HepG2 (cell line): ENCODE measurements around the gene EWSR1. TPM values are rescaled to one million over a fixed set of nuclear protein-coding genes. Genes with fewer than 3 reads are reported as not detected.

Experiments
- ATAC-seq: fragments of 200-7000 bp; cut with Tn5 transposase; 3 replicates; pipeline ENCODE4 v1.9.1; 2020; ENCODE audit warnings: mild to moderate bottlenecking, moderate library complexity
- BruUV-seq: library from RNA; stranded (reverse); fragments of 400-500 nt; replicated peaks from 2 replicates; lab custom pipeline; 2021; lab: Mats Ljungman, UMichigan
- CTCF ChIA-PET: fragments of 300-600 bp; formaldehyde crosslinking; extraction: SDS; loops from one replicate; lab custom pipeline; 2021; ENCODE audit warnings: low total read pairs, inconsistent platforms, low intra/inter-chr PET ratio; lab: Yijun Ruan, JAX
- POLR2A ChIA-PET: fragments of 350-600 bp; sonication (Branson Sonifier 250); formaldehyde crosslinking; loops from one replicate; lab custom pipeline; 2020; ENCODE audit warnings: antibody characterized with exemption, inconsistent platforms; lab: Yijun Ruan, JAX
- DNase-seq: peaks from one replicate; pipeline ENCODE4 v3.0.0-alpha.2; 2015; ENCODE audit warnings: low spot score
- FAIRE-seq: peaks from 3 replicates; lab custom pipeline; 2011; peaks lifted over from hg19 to GRCh38; lab: Jason Lieb, UNC
- H2AFZ ChIP-seq: one replicate; pipeline ENCODE4 v1.6.1; 2011; ENCODE audit warnings: low read length, inconsistent platforms
- H3K27ac ChIP-seq: fragments of 300-600 bp; 3 replicates; pipeline ENCODE4 v1.8.0; 2011; ENCODE audit warnings: mixed run types, mild to moderate bottlenecking, mixed read lengths, low read length, inconsistent platforms; ENCODE audit not compliant: insufficient read depth; ENCODE audit errors: extremely low read length
- H3K27me3 ChIP-seq, 2 experiments: fragments of 200-600 bp in 1 of 2; 2 replicates in 1 of 2; 3 replicates in 1 of 2; pipeline versions ENCODE4 v1.6.0 to v1.8.0; 2011; ENCODE audit warnings: low read length in 2 of 2, mild to moderate bottlenecking in 2 of 2, moderate library complexity in 2 of 2, inconsistent platforms in 1 of 2; ENCODE audit not compliant: insufficient read depth in 2 of 2, control insufficient read depth in 1 of 2
- H3K36me3 ChIP-seq, 2 experiments: fragments of 200-600 bp in 1 of 2; replicated peaks in 1 of 2; 2 replicates in 1 of 2; 3 replicates in 1 of 2; pipeline versions ENCODE4 v1.5.1 to v1.8.0; 2011; ENCODE audit warnings: low read length in 2 of 2, inconsistent platforms in 1 of 2; ENCODE audit not compliant: insufficient read depth in 2 of 2, control insufficient read depth in 1 of 2
- H3K4me1 ChIP-seq: 2 replicates; pipeline ENCODE4 v1.5.1; 2012; ENCODE audit warnings: low read length, inconsistent platforms; ENCODE audit not compliant: insufficient read depth
- H3K4me2 ChIP-seq: 2 replicates; pipeline ENCODE4 v1.6.0; 2011; ENCODE audit warnings: low read depth, low read length, inconsistent platforms
- H3K4me3 ChIP-seq, 3 experiments: fragments of 200-600 bp in 1 of 3; sonication (generic), shearing (Covaris generic) in 1 of 3; replicated peaks in 1 of 3; 2 replicates each; pipeline ENCODE4 v1.5.1; 2011 to 2016; ENCODE audit warnings: low read length in 3 of 3, inconsistent platforms in 2 of 3, low read depth in 2 of 3, mild to moderate bottlenecking in 2 of 3, control low read depth in 1 of 3, mixed read lengths in 1 of 3; ENCODE audit not compliant: insufficient read depth in 1 of 3
- H3K79me2 ChIP-seq: one replicate; pipeline ENCODE4 v1.6.1; 2011; ENCODE audit warnings: low read length, inconsistent platforms; ENCODE audit not compliant: insufficient read depth
- H3K9ac ChIP-seq: 2 replicates; pipeline ENCODE4 v1.6.0; 2011; ENCODE audit warnings: mild to moderate bottlenecking, low read depth, low read length, inconsistent platforms; ENCODE audit not compliant: insufficient read depth
- H3K9me3 ChIP-seq: 2 replicates; pipeline ENCODE4 v1.5.1; 2012; ENCODE audit warnings: mild to moderate bottlenecking, low read length
- H4K20me1 ChIP-seq: 2 replicates; pipeline ENCODE4 v1.6.0; 2011; ENCODE audit warnings: inconsistent platforms, mild to moderate bottlenecking, low read length, moderate library complexity; ENCODE audit not compliant: insufficient read depth
- ADNP ChIP-seq: sonication (generic); formaldehyde crosslinking; IDR thresholded peaks from 2 replicates; pipeline ENCODE4 v1.4.0; 2020; ENCODE audit warnings: missing genetic modification reagents
- GABPB1 ChIP-seq: IDR thresholded peaks from 2 replicates; pipeline ENCODE4 v1.6.1; 2016; ENCODE audit warnings: mild to moderate bottlenecking, missing genetic modification reagents, moderate library complexity, missing compliant biosample characterization
- KAT7 ChIP-seq: IDR thresholded peaks from 2 replicates; pipeline ENCODE4 v1.6.1; 2018; ENCODE audit warnings: borderline replicate concordance, missing compliant biosample characterization
- MAZ ChIP-seq, 2 experiments: sonication (generic) in 1 of 2; formaldehyde crosslinking in 1 of 2; IDR thresholded peaks; 2 replicates each; pipeline versions ENCODE4 v1.5.0 to v1.6.1; 2012 to 2020; ENCODE audit warnings: low read depth in 2 of 2, mild to moderate bottlenecking in 2 of 2, borderline replicate concordance in 1 of 2, improper control_type of control experiment in 1 of 2, low read length in 1 of 2, missing genetic modification reagents in 1 of 2, moderate library complexity in 1 of 2
- THAP11 ChIP-seq: IDR thresholded peaks from 2 replicates; pipeline ENCODE4 v1.6.1; 2016; ENCODE audit warnings: missing biosample characterization, missing genetic modification reagents
- ZFP36 ChIP-seq: fragments of 150-350 bp; IDR thresholded peaks from 2 replicates; pipeline ENCODE4 v1.6.1; 2018; ENCODE audit warnings: borderline replicate concordance, low read length, low read depth; ENCODE audit not compliant: partially characterized antibody
- ZNF160 ChIP-seq: sonication (generic); formaldehyde crosslinking; IDR thresholded peaks from 2 replicates; pipeline ENCODE4 v1.8.0; 2022; ENCODE audit warnings: mild to moderate bottlenecking, inconsistent platforms, missing genetic modification reagents
- ZNF263 ChIP-seq: sonication (generic); formaldehyde crosslinking; IDR thresholded peaks from 2 replicates; pipeline ENCODE4 v1.4.0; 2020; ENCODE audit warnings: missing genetic modification reagents
- ZNF567 ChIP-seq: sonication (generic); formaldehyde crosslinking; IDR thresholded peaks from 2 replicates; pipeline ENCODE4 v1.8.1; 2023; ENCODE audit warnings: mild to moderate bottlenecking, missing genetic modification reagents, borderline replicate concordance
- ZNF768 ChIP-seq: sonication (generic); formaldehyde crosslinking; IDR thresholded peaks from 2 replicates; pipeline ENCODE4 v1.4.0; 2020; ENCODE audit warnings: missing genetic modification reagents
- WGBS: methylation state at CpG from one replicate; pipeline ENCODE4 v1.1.6; 2017; ENCODE audit warnings: low lambda C conversion rate; 5-methylcytosine and 5-hydroxymethylcytosine counted together
- in situ Hi-C: cut with HindIII; loops from 2 replicates; pipeline ENCODE4 v1.10.0; 2017; ENCODE audit warnings: low pct_unique_long_range_greater_than_20kb; ENCODE audit not compliant: extremely low pct_ligation_motif_present
- intact Hi-C: fragments of 100-400 bp; cut with micrococcal nuclease; formaldehyde crosslinking; loops from one replicate; pipeline ENCODE4 v1.10.0; 2022; ENCODE audit not compliant: unreplicated experiment
- polyA plus RNA-seq, 8 experiments: library from polyadenylated mRNA; depleted of rRNA in 3 of 8; stranded (reverse) in 7 of 8; unstranded in 1 of 8; fragments of >200 nt; fragmentation: Illumina TruSeq in 4 of 8; extraction: Trizol in 4 of 8; gene quantifications; 2 replicates each; pipeline versions ENCODE4 v1.2.1 to v1.2.3, GENCODE V29; 2011 to 2016; ENCODE audit warnings: low read depth in 4 of 8, missing spikeins in 1 of 8, mixed read lengths in 1 of 8; ENCODE audit not compliant: insufficient read depth in 1 of 8
- total RNA-seq, 5 experiments: library from RNA; depleted of rRNA; stranded (reverse); fragments of >200 nt; fragmentation: Illumina TruSeq; extraction: Trizol; gene quantifications; 2 replicates each; pipeline ENCODE4 v1.2.3, GENCODE V29; 2016; ENCODE audit warnings: low read depth in 1 of 5
- TF ChIP-seq, protein P1 (sequence below): sonication (generic); formaldehyde crosslinking; IDR thresholded peaks from 2 replicates; pipeline ENCODE4 v1.4.0; 2020; ENCODE audit warnings: mild to moderate bottlenecking, missing genetic modification reagents
- TF ChIP-seq, protein P2 (sequence below): sonication (generic); formaldehyde crosslinking; IDR thresholded peaks from 2 replicates; pipeline ENCODE4 v1.4.0; 2020; ENCODE audit warnings: mild to moderate bottlenecking, missing genetic modification reagents
- TF ChIP-seq, protein P3 (sequence below): sonication (generic); formaldehyde crosslinking; IDR thresholded peaks from 2 replicates; pipeline ENCODE4 v1.4.0; 2020; ENCODE audit warnings: missing genetic modification reagents
- TF ChIP-seq, protein P4 (sequence below): IDR thresholded peaks from 2 replicates; pipeline ENCODE4 v1.6.1; 2012; ENCODE audit warnings: inconsistent platforms

The EWSR1 gene
- total and polyA plus RNA-seq, 2 of the 13 experiments (the other 11 are each of a cell fraction or from before 2014, with no cell fraction given): 211 to 326 TPM

DNA sequence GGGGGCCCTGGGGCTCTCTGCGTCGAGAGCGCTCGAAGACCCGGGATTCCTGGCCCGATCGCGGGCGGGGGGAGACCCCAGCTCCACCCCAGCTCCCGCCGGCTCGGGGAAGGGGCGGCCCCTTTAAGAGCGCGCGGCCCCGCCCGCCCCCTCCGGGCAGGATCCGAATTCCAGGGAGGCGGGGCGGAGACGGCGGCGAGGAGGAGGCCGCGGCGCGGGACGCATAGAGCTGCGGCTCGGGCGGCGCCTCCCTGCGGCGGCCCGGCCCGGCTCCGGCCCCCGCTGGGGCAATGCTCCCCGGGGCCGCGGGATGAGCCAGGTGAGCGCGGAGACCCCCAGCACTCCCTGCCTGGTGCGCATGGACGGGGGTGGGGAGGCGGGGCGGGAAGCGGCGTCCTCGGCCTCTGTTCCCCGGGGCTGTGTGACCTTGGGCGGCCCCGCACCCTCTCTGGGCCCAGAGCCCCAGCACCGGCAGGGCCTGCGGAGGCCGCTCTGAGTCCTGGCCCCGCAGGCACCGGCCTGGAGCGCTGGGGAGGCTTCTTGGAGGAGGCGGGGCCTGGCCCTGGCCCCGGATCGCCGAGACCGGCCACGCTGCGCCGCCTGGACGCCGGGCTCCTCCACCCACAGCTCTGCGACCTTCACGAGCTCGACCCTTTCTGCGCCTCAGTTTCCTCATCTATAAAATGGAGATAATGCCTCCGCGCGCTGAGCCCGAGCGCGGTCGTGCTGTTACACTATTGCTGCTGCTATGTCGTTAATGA lies 38.9 kb downstream of the EWSR1 start:
- Histone ChIP-seq H3K79me2 (no peaks in the 10 kb centered on the region), H3K9me3 (no peaks in the 10 kb centered on the region), H4K20me1 (no peaks in the 10 kb centered on the region), H3K27me3 (no peaks in the 10 kb centered on the region), H3K27ac (peak overlapping the region; percentile 46), H3K4me2 (peak overlapping the region; percentile 98), H3K9ac (peak overlapping the region; percentile 62; the same call in 1 of the 2 replicates), H2AFZ (no peak overlapping the region), H3K36me3 (no peaks in the 10 kb centered on the region), H3K4me1 (peaks cover 68% of the 10 kb centered on the region), H3K4me3 (peak overlapping the region; percentile 74 to 88 (median 83))
- ChIA-PET POLR2A (interaction anchor here (1.1 kb wide), 1 partner anchor 37 kb away, joined by 3 read pairs; no protein-coding TSS in a partner anchor), CTCF (interaction anchor here (2.2 kb wide), 1 partner anchor 52 kb away, joined by 8 read pairs; no protein-coding TSS in a partner anchor)
- no TSS peak for BruUV-seq
- WGBS: 14% methylated on average over 40 of the region's 83 CpGs
- intact Hi-C loops (loop anchor here (1.0 kb wide), 1 partner anchor 52 kb away; no protein-coding TSS in a partner anchor), in situ Hi-C loops (loop anchor here (5.0 kb wide), 1 partner anchor 50 kb away; no protein-coding TSS in a partner anchor)
- DNase-seq (peak; percentile 39), FAIRE-seq (no peak), ATAC-seq (peak; percentile 59)
- TF ChIP-seq THAP11: peak; percentile 30; the same call in 1 of the 2 replicates
- TF ChIP-seq ZNF567 (CRISPR knock-in tag): 0 out of 2 replicates have a peak, but pooled peaks have one; percentile 15
- TF ChIP-seq ZNF768 (CRISPR knock-in tag): peak; percentile 100
- TF ChIP-seq ZNF160: 0 out of 2 replicates have a peak, but pooled peaks have one; percentile 9
- TF ChIP-seq ZNF263 (CRISPR knock-in tag): 0 out of 2 replicates have a peak, but pooled peaks have one; percentile 5
- TF ChIP-seq ADNP (CRISPR knock-in tag): peak; percentile 79; the same call in 1 of the 2 replicates
- peak; percentile 77 for TF ChIP-seq ZFP36
- TF ChIP-seq, protein P1, sequence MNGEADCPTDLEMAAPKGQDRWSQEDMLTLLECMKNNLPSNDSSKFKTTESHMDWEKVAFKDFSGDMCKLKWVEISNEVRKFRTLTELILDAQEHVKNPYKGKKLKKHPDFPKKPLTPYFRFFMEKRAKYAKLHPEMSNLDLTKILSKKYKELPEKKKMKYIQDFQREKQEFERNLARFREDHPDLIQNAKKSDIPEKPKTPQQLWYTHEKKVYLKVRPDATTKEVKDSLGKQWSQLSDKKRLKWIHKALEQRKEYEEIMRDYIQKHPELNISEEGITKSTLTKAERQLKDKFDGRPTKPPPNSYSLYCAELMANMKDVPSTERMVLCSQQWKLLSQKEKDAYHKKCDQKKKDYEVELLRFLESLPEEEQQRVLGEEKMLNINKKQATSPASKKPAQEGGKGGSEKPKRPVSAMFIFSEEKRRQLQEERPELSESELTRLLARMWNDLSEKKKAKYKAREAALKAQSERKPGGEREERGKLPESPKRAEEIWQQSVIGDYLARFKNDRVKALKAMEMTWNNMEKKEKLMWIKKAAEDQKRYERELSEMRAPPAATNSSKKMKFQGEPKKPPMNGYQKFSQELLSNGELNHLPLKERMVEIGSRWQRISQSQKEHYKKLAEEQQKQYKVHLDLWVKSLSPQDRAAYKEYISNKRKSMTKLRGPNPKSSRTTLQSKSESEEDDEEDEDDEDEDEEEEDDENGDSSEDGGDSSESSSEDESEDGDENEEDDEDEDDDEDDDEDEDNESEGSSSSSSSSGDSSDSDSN (CRISPR knock-in tag): no peak
- TF ChIP-seq, protein P2, sequence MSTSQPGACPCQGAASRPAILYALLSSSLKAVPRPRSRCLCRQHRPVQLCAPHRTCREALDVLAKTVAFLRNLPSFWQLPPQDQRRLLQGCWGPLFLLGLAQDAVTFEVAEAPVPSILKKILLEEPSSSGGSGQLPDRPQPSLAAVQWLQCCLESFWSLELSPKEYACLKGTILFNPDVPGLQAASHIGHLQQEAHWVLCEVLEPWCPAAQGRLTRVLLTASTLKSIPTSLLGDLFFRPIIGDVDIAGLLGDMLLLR (CRISPR knock-in tag): 0 out of 2 replicates have a peak, but pooled peaks have one; percentile 13
- peak; percentile 77 for TF ChIP-seq MAZ (IDR thresholded peaks at IDR 0.05; ENCODE audit: borderline replicate concordance, low read depth, low read length)
- TF ChIP-seq MAZ (CRISPR knock-in tag; IDR thresholded peaks at IDR 0.05; ENCODE audit: low read depth): 0 out of 2 replicates have a peak, but pooled peaks have one; percentile 55
- TF ChIP-seq, protein P3, sequence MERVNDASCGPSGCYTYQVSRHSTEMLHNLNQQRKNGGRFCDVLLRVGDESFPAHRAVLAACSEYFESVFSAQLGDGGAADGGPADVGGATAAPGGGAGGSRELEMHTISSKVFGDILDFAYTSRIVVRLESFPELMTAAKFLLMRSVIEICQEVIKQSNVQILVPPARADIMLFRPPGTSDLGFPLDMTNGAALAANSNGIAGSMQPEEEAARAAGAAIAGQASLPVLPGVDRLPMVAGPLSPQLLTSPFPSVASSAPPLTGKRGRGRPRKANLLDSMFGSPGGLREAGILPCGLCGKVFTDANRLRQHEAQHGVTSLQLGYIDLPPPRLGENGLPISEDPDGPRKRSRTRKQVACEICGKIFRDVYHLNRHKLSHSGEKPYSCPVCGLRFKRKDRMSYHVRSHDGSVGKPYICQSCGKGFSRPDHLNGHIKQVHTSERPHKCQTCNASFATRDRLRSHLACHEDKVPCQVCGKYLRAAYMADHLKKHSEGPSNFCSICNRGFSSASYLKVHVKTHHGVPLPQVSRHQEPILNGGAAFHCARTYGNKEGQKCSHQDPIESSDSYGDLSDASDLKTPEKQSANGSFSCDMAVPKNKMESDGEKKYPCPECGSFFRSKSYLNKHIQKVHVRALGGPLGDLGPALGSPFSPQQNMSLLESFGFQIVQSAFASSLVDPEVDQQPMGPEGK: peak; percentile 73; the same call in 1 of the 2 replicates
- TF ChIP-seq KAT7: no peak; the same call in 1 of the 2 replicates
- TF ChIP-seq, protein P4, sequence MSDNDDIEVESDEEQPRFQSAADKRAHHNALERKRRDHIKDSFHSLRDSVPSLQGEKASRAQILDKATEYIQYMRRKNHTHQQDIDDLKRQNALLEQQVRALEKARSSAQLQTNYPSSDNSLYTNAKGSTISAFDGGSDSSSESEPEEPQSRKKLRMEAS: peak; percentile 45; the same call in 1 of the 2 replicates
- peak; percentile 23; the same call in 1 of the 2 replicates for TF ChIP-seq GABPB1
